ENCODE data around the gene CAMKV. TPM values are rescaled to one million over a fixed set of nuclear protein-coding genes. Genes with fewer than 3 reads are reported as not detected.
A peak's percentile ranks its signal among the peaks of the same experiment; 100 is the strongest.

Gene CAMKV
- total RNA-seq, 1 experiment from 2014 or later = 58.2 TPM

DNA sequence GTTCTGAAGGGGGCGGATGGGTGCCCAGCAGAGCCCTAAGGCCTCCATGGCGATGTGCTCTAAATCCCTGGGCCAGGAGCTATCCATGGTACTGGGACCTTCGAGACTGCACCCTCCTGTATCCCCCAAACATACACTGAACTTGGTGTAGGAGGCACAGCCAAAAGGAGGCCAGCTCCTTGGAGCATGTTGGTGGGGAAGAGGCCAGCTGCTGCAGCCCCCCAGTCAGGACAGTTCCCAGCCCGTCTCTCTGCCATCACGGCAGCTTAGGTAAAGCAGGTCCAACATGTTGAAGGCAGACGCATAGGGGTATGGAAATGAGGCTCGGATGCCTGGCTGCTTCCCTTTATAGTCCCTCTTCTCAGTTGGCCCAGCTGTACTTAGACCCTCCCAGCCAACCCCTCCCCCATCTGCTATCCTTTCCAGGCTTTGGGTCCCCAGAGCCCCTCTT lies 1.8 kb downstream of the CAMKV start (continued):
- TF ChIP-seq, protein P1, sequence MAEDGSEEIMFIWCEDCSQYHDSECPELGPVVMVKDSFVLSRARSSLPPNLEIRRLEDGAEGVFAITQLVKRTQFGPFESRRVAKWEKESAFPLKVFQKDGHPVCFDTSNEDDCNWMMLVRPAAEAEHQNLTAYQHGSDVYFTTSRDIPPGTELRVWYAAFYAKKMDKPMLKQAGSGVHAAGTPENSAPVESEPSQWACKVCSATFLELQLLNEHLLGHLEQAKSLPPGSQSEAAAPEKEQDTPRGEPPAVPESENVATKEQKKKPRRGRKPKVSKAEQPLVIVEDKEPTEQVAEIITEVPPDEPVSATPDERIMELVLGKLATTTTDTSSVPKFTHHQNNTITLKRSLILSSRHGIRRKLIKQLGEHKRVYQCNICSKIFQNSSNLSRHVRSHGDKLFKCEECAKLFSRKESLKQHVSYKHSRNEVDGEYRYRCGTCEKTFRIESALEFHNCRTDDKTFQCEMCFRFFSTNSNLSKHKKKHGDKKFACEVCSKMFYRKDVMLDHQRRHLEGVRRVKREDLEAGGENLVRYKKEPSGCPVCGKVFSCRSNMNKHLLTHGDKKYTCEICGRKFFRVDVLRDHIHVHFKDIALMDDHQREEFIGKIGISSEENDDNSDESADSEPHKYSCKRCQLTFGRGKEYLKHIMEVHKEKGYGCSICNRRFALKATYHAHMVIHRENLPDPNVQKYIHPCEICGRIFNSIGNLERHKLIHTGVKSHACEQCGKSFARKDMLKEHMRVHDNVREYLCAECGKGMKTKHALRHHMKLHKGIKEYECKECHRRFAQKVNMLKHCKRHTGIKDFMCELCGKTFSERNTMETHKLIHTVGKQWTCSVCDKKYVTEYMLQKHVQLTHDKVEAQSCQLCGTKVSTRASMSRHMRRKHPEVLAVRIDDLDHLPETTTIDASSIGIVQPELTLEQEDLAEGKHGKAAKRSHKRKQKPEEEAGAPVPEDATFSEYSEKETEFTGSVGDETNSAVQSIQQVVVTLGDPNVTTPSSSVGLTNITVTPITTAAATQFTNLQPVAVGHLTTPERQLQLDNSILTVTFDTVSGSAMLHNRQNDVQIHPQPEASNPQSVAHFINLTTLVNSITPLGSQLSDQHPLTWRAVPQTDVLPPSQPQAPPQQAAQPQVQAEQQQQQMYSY (CRISPR knock-in tag; IDR thresholded peaks at IDR 0.05) = no peak
- TF ChIP-seq SMAD3 (CRISPR knock-in tag; IDR thresholded peaks at IDR 0.05; ENCODE audit: borderline replicate concordance) = peak; percentile 94; the same call in 1 of the 2 replicates
- TF ChIP-seq, protein P2, sequence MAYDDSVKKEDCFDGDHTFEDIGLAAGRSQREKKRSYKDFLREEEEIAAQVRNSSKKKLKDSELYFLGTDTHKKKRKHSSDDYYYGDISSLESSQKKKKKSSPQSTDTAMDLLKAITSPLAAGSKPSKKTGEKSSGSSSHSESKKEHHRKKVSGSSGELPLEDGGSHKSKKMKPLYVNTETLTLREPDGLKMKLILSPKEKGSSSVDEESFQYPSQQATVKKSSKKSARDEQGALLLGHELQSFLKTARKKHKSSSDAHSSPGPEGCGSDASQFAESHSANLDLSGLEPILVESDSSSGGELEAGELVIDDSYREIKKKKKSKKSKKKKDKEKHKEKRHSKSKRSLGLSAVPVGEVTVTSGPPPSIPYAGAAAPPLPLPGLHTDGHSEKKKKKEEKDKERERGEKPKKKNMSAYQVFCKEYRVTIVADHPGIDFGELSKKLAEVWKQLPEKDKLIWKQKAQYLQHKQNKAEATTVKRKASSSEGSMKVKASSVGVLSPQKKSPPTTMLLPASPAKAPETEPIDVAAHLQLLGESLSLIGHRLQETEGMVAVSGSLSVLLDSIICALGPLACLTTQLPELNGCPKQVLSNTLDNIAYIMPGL (CRISPR knock-in tag; IDR thresholded peaks at IDR 0.05) = no peak
- TF ChIP-seq ZNF232 (CRISPR knock-in tag; IDR thresholded peaks at IDR 0.05) = peak; percentile 96
- no peak for TF ChIP-seq ZBTB21 (CRISPR knock-in tag; IDR thresholded peaks at IDR 0.05; ENCODE audit: borderline replicate concordance)
- TF ChIP-seq NFE2L1 (CRISPR knock-in tag; IDR thresholded peaks at IDR 0.05) = peak; percentile 74
- TF ChIP-seq, protein P3, sequence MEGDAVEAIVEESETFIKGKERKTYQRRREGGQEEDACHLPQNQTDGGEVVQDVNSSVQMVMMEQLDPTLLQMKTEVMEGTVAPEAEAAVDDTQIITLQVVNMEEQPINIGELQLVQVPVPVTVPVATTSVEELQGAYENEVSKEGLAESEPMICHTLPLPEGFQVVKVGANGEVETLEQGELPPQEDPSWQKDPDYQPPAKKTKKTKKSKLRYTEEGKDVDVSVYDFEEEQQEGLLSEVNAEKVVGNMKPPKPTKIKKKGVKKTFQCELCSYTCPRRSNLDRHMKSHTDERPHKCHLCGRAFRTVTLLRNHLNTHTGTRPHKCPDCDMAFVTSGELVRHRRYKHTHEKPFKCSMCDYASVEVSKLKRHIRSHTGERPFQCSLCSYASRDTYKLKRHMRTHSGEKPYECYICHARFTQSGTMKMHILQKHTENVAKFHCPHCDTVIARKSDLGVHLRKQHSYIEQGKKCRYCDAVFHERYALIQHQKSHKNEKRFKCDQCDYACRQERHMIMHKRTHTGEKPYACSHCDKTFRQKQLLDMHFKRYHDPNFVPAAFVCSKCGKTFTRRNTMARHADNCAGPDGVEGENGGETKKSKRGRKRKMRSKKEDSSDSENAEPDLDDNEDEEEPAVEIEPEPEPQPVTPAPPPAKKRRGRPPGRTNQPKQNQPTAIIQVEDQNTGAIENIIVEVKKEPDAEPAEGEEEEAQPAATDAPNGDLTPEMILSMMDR (IDR thresholded peaks at IDR 0.05) = no peak
- no peak for TF ChIP-seq ZNF416 (CRISPR knock-in tag; IDR thresholded peaks at IDR 0.05)
- TF ChIP-seq GTF2I (CRISPR knock-in tag; conservative IDR thresholded peaks at IDR 0.05) = no peak
- TF ChIP-seq NFATC4 (CRISPR knock-in tag; IDR thresholded peaks at IDR 0.05) = no peak
- TF ChIP-seq NFYB (CRISPR knock-in tag; conservative IDR thresholded peaks at IDR 0.05; ENCODE audit: low read depth) = 0 out of 2 replicates have a peak, but pooled peaks have one; percentile 28

DNA sequence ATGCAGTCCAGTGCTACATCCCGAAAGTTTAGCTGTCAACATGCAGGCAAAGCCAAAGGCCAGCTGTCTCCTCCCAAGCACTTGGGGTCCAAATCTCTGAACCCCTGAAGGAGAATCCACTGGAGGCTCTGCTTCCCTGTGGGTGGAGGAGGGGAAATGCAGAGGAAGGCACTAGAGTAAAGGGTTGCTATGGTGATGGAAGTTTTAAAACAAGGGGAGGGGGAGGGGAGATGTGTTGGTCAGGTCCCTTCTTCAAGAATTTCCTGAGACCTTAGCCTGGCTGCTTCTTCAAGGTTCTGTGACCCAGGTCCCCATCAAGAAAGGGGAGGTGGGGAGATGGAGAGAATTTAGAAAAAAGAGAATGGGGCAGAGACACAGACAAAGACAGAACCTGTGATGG lies 2.3 kb downstream of the CAMKV start:
- Mint-ChIP-seq H3K27ac (no peak overlapping the region), H3K27me3 (ENCODE audit: low read depth) (peaks cover 4% of the 10 kb centered on the region), H3K4me1 (peaks cover 44% of the 10 kb centered on the region), H3K4me3 (peak overlapping the region; percentile 65), H3K36me3 (no peaks in the 10 kb centered on the region), H3K9me3 (no peaks in the 10 kb centered on the region)
- ATAC-seq = no peak
- CTCF ChIA-PET = interaction anchor here (0.6 to 6.0 kb wide), 12 partner anchors 11 to 178 kb away, joined by 3 to 37 read pairs (median 8); partner anchors contain the start of genes INKA1, MON1A, MST1 and RNF123
- no peak for DNase-seq (ENCODE audit: low spot score)
- POLR2A ChIA-PET = interaction anchor here (0.5 to 1.7 kb wide), 4 partner anchors 10 to 148 kb away, joined by 3 to 5 read pairs (median 3); partner anchors contain the start of gene AMIGO3
- TF ChIP-seq, protein P4, sequence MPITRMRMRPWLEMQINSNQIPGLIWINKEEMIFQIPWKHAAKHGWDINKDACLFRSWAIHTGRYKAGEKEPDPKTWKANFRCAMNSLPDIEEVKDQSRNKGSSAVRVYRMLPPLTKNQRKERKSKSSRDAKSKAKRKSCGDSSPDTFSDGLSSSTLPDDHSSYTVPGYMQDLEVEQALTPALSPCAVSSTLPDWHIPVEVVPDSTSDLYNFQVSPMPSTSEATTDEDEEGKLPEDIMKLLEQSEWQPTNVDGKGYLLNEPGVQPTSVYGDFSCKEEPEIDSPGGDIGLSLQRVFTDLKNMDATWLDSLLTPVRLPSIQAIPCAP (CRISPR knock-in tag; IDR thresholded peaks at IDR 0.05) = no peak
- TF ChIP-seq SMAD3 (CRISPR knock-in tag; IDR thresholded peaks at IDR 0.05; ENCODE audit: borderline replicate concordance) (no peak), TEAD4 (CRISPR knock-in tag; IDR thresholded peaks at IDR 0.05) (no peak), ZNF396 (CRISPR knock-in tag; IDR thresholded peaks at IDR 0.05; ENCODE audit: borderline replicate concordance) (no peak), KAT7 (CRISPR knock-in tag; IDR thresholded peaks at IDR 0.05; ENCODE audit: borderline replicate concordance) (no peak), ESRRA (CRISPR knock-in tag; IDR thresholded peaks at IDR 0.05; ENCODE audit: borderline replicate concordance) (no peak), JUN (CRISPR knock-in tag; IDR thresholded peaks at IDR 0.05) (no peak), ZNF263 (CRISPR knock-in tag; IDR thresholded peaks at IDR 0.05; ENCODE audit: low read depth) (no peak), HMGA2 (CRISPR knock-in tag; IDR thresholded peaks at IDR 0.05) (no peak)
- TF ChIP-seq, protein P5, sequence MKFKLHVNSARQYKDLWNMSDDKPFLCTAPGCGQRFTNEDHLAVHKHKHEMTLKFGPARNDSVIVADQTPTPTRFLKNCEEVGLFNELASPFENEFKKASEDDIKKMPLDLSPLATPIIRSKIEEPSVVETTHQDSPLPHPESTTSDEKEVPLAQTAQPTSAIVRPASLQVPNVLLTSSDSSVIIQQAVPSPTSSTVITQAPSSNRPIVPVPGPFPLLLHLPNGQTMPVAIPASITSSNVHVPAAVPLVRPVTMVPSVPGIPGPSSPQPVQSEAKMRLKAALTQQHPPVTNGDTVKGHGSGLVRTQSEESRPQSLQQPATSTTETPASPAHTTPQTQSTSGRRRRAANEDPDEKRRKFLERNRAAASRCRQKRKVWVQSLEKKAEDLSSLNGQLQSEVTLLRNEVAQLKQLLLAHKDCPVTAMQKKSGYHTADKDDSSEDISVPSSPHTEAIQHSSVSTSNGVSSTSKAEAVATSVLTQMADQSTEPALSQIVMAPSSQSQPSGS (CRISPR knock-in tag; IDR thresholded peaks at IDR 0.05; ENCODE audit: borderline replicate concordance, low read depth) = no peak
- TF ChIP-seq, protein P6, sequence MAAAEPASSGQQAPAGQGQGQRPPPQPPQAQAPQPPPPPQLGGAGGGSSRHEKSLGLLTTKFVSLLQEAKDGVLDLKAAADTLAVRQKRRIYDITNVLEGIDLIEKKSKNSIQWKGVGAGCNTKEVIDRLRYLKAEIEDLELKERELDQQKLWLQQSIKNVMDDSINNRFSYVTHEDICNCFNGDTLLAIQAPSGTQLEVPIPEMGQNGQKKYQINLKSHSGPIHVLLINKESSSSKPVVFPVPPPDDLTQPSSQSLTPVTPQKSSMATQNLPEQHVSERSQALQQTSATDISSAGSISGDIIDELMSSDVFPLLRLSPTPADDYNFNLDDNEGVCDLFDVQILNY (CRISPR knock-in tag; IDR thresholded peaks at IDR 0.05) = no peak
- TF ChIP-seq, protein P7, sequence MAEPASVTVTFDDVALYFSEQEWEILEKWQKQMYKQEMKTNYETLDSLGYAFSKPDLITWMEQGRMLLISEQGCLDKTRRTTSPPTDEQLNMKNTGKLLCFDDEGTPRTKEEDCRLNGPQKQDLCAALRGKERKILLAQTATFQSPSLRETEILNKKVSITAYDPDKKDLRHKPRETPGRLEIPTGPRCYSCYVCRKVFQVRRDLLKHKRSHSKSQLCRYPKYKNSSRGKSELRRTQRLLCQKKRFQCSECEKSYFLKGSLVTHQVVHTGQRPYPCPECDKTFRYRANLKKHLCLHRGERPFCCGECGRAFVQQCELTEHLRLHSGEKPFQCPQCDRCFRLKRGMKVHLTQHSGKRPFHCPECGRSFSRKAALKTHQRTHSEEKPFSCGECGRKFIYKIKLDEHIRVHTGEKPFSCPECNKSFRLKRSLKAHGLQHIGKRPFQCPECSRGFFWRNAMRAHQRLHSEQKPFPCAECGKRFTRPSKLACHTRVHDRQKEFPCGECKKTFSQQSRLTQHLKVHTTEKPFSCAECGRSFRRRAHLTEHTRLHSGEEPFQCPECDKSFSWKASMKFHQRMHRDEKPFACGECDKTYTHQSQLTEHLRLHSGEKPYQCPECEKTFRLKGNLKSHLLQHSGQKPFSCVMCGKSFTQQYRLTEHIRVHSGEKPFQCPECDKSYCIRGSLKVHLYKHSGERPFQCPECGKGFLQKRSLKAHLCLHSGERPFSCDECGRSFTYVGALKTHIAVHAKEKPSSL (CRISPR knock-in tag; conservative IDR thresholded peaks at IDR 0.05) = no peak
- TF ChIP-seq, protein P2 (CRISPR knock-in tag; IDR thresholded peaks at IDR 0.05) = no peak
